DMS114 treated with DMSO at 0.1 percent for 48 hours (cell line): ENCODE measurements around the gene NET1.
A peak's percentile ranks its signal among the peaks of the same experiment; 100 is the strongest.
"Not testable (repeated sequence)": the region's sequence is repeated elsewhere in the genome, so short reads cannot be mapped to it uniquely, and the experiment has no call there.

Experiments used
- DNase-seq: peaks from one replicate; lab custom pipeline; 2025; ENCODE audit not compliant: unreplicated experiment; lab: John Stamatoyannopoulos, UW

The NET1 gene, protein sequence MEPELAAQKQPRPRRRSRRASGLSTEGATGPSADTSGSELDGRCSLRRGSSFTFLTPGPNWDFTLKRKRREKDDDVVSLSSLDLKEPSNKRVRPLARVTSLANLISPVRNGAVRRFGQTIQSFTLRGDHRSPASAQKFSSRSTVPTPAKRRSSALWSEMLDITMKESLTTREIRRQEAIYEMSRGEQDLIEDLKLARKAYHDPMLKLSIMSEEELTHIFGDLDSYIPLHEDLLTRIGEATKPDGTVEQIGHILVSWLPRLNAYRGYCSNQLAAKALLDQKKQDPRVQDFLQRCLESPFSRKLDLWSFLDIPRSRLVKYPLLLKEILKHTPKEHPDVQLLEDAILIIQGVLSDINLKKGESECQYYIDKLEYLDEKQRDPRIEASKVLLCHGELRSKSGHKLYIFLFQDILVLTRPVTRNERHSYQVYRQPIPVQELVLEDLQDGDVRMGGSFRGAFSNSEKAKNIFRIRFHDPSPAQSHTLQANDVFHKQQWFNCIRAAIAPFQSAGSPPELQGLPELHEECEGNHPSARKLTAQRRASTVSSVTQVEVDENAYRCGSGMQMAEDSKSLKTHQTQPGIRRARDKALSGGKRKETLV

DNA sequence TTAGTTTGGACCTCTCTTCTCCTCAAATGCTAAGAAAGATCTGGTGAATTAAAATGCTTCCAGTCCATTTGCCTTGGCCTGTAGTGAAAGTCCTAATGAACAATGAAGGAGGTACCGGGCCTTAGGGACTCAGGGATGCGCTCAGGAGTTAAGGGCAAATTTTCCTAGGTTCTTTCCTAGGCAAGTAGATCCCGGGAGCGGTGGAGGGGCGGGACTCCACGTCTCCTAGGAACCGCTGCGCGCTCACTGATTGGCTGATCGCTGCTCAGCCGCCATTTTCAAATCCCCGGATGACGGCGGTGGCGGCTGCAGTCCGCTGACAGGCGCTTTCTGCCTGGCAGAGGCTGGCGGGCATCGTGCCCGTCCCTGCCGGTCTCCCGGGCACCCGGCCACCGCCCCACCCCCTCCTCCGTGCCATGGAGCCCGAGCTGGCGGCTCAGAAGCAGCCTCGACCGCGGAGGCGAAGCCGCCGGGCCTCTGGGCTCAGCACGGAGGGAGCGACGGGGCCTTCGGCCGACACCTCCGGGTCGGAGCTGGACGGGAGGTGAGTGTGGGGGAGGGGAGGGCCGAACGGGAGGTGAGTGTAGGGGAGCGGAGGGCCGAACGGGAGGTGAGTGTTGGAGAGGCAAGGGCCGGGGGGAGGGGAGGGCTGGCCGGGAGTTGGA lies at the start of gene NET1:
TSS of gene NET1 (plus strand) at position 281 of the 665 bp plus-strand sequence. CDS start at position 417, 136 bp downstream.
- DNase-seq = peak; percentile 88

DNA sequence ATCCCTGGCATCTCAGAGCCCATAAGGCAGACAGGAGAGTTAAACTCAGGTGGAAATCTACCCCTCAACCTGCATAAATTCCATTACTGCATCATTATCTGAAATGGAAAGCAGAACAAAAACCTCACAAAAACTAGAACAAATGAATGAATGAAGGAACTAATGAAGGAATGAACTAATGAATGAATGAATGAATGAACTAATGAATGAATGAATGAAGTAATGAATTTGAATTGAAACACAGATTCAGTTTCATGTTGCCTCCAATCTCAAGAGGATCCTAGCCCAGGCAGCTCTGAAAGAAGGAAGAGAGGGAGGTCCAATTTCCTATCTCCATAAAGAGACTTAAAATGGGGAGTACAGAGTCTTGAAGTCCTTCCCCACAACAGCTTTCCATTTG lies 49.5 kb upstream of the NET1 start:
- no peak for DNase-seq

DNA sequence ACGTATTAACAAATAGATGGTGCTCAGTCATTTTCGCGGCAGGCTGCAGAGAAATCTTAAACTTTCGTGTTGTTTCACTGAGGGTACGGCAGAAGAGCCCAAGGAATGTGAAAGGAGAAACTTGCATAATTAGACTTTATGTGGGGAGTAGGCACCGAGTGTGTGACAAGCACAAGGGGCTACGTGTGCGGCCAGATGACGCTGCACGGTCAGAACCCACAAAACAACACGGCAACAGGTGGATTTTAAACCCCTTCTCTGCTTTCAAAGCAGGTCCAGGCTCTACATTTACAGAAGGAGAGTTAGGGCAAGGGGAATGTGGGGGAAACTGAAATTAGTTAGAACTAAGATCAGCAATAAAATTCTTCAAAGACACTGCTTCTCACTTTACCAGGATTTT lies 48.0 kb upstream of the NET1 start:
- DNase-seq = no peak

DNA sequence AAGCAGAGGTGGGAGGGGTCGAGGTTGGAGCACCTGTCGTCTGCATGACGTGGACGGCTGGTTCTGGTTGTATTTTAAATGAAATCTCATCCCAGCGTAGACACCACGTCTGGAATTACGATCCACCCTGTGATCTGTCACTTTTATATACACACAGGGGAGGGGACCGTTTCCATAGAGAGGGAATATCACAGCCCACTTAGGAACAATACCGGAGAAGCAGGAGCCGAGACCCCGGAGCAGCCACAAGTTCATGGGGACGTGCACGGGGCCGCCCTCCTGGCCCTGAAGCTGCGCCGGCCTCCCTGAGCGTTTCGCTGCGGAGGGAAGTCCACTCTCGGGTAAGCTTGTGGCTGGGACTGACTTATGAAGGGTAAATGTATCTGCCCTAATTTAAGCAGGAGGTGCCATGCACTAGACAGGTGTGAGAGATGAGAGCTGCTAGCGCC lies 47.4 kb upstream of the NET1 start, which contains the start of gene UCN3:
TSS of gene UCN3 (plus strand) at position 77 of the 449 bp plus-strand sequence. CDS start 8,755 bp downstream, outside the sequence.
- DNase-seq = no peak

DNA sequence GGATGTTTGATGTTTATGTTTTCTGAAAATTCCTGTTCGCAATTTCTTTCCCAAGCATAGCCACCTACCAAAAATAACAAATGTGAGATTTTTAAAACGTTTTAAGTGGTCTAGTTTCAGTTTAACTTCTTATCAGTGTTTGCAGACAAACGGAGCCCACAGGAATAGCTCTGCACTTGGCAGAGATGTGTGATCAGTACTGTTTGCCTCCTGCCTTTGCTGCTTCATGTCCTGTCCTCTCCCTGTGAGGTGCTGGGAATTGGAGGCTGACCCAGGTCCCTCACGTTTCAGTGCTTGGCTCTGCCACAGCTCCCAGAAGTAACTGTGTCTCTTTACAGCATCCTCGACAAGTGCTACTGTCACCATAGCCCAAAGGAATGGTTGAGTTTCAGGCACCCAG lies 46.4 kb upstream of the NET1 start:
- no peak for DNase-seq

DNA sequence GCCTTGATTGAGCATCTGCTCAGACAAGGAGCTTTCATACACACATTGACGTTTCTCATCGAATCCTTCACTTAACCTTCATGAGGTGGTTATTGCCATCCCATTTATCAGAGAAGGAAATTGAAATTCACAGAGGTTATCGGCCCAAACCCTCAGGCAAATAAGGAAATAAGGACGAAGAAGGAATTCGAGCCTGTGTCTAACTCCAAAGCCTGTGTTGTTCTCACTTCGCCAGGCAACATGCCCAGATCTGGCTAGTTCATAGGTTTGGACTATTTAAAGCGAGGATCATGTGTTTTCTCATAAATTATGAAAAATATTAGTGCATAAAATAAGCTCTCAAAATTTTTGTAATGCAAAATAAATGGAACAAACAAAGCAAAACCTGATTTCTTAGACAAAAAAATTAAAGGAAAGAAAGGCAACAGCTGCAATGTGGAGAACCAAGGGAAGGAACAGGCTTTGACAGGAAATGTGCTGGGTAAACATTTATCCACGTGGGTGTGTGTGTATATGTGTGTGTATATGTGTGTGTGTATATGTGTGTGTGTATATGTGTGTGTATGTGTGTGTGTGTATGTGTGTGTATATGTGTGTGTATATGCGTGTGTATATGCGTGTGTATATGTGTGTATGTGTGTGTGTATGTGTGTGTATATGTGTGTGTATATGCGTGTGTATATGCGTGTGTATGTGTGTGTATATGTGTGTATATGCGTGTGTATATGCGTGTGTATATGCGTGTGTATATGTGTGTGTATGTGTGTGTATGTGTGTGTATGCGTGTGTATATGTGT lies 42.8 kb upstream of the NET1 start:
- DNase-seq = no peak

DNA sequence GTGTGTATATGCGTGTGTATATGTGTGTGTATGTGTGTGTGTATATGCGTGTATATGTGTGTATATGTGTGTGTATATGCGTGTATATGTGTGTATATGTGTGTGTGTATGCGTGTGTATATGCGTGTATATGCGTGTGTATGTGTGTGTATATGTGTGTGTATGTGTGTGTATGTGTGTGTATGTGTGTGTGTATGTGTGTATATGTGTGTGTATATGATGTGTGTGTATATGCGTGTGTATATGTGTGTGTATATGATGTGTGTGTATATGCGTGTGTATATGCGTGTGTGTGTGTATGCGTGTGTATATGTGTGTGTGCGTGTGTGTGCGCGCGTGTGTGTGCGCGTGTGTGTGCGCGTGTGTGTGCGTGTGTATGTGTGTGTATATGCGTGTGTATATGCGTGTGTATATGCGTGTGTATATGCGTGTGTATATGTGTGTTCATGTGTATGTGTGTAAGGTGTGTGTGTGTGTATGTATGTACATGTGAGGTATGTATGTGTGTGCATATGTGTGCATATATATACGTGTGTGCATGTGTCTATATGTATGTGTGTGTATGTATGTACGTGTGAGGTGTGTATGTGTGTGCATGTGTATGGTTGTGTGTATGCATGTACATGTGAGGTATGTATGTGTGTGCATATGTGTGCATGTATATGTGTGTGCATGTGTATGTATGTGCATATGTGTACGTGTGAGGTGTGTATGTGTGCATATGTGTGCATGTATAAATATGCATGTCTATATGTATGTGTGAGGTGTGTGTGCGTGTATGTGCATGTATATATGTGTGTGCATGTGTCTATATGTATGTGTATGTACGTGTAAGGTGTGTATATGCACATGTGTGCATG lies 41.6 kb upstream of the NET1 start:
- DNase-seq = no peak

DNA sequence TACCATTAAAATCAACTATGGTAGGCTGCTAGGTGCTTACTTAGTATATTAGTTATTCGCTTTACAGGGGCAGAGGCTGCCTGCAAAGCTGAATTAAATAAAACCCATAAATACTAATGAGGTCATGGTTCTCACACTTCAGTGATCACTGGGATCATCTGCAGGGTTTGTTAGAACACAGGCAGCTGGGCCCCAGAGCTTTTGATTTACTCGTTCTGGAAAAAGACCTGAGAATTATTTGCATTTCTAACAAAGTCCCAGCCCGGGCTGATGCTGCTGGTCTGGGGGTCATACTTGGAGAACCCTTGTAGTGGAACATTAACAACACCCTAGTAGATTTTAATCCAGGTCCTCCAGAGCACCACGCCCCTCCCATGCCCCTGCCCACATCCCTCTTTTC lies 39.0 kb upstream of the NET1 start:
- no peak for DNase-seq

DNA sequence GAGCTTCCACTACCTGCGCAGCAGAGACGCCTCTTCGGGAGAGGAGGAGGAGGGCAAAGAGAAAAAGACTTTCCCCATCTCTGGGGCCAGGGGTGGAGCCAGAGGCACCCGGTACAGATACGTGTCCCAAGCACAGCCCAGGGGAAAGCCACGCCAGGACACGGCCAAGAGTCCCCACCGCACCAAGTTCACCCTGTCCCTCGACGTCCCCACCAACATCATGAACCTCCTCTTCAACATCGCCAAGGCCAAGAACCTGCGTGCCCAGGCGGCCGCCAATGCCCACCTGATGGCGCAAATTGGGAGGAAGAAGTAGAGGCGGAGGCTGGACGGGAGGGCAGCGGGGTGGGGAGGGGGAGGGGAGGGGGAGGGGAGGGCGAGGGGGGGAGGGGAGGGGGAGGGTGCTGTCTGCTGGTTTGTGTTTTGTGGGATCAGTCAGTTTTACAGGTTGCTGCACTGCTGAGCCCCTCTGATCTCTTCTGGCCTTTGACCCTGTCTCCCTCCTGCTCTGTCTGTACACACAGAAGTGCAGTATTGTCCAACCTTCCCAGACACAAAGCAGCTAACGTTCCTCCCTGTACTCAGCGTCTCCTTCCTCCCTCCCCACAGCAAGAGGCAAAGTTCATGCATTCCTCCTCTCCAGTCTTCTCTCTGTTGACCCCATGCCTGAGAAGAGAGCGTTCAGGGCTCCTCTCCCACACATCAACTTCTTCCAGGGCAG lies 38.3 kb upstream of the NET1 start:
- DNase-seq = no peak

DNA sequence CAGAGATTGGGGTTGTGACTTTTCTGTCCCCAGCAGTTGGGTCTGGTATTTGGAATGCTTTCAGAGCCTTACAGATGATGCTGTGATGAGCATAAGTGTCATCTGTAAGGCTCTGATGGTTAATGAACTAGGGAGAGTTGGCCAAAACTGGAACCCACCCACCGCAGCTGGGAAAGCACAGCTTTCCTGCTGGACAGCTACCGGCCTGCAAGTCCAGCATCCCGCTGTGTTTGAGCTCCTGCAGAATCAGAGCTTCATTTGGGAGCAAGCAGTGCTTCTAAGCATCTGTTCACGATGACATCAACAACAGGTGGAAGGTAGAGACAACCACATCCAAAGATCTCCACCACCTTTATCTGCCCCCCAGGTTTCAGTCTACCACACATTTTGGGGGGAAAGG lies 35.9 kb upstream of the NET1 start:
- no peak for DNase-seq

DNA sequence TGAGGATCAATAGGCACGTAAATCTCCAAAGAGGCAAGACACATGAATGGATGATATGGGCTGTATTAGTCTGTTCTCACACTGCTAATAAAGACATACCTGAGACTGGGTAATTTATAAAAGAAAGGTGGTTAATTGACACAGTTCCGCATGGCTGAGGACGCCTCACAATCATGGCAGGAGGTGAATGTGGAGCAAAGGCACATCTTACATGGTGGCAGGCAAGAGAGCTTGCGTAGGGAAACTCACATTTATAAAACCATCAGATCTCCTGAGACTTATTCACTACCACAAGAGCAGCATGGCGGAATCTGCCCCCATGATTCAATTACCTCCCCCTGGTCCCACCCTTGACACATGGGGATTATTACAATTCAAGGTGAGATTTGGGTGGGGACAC lies 33.2 kb upstream of the NET1 start:
- not testable (repeated sequence) for DNase-seq

DNA sequence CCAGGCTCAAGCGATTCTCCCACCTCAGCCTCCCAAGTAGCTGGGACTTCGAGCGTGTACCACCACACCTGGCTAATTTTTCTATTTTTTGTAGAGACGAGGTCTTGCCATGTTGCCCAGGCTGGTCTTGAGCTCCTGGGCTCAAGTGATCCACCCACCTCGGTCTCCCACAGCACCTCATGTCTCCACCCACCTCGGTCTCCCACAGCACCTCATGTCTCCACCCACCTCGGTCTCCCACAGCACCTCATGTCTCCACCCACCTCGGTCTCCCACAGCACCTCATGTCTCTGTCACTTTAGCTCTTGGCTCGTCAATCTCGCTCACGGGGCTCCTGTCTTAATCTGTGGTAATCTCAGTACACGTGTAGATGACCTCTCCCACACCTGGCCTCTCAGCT lies 32.0 kb upstream of the NET1 start:
- not testable (repeated sequence) for DNase-seq

DNA sequence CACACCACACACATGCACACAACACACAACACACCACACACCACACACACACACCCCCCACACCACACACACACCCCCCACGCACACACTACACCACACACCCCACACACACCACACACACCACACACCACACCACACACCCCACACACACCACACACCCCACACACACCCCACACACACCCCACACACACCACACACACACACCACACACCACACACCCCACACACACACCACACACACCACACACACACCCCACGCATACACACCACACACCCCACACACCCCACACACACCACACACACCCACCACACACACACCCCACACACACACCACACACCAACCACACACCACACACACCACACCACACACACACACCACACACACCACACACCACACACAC lies 31.2 kb upstream of the NET1 start:
- DNase-seq = no peak

DNA sequence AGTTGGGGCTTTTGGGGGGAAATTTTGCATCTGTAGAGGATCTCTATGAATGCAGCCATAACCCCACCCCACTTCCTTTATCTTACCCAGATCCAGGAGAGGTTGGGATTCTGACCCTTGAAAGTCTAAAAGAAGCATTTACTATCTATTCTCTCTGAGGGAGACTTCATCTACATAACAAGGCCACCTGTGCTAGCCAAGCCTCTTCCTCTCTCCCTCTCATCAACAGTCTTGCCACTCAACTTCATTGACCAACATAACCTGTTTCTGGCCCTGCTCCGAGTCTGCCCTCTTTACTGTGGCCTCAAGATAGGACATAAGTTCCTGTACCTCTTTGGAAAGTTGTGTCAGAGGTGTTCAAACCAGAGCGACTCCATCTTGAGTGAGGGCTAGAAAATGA lies 27.1 kb upstream of the NET1 start:
- DNase-seq = no peak

DNA sequence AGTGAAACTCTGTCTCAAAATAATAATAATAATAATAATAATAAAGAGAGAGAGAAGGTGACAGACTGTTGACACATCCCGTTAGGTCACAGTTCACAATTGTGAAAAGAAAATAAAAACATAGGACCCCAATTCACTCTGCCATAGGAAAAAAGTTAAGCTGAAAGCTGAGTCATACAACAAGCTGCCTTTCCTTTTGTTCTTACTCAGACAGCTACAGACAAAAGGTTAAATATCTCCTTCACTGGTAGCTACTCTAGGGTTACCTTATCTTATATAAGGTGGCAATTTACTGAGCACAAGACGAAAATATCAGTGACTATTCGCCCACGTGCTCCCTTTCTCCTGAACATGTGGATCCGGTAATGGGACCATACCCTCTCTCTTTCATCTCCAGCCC lies 25.2 kb upstream of the NET1 start:
- DNase-seq = no peak

DNA sequence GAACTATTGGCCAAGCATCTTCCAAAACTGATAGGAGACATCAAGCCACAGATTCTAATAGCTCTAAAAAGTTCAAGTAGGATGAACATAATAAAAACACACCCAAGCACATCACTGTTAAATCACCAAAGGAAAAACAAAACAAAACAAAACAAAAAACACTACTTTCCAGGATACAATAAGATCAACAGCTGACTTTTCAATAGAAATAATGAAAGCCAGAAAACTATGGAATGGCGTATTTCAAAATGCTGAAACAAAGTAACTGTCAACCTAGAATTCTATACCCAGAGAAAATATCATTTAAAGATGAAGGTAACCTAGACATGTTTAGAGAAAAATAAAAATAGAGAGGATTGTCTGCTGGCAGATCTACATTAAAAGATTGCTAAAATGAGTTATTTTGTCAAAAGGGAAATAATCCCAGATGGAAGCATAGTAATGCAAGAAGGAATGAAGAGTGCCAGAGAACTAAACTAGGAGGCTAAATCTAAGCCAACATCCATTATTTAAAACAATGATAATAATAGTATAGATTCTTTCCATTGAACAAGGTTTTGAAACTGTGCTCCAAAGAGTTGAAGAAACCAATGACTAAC lies 21.7 kb upstream of the NET1 start:
- no peak for DNase-seq

DNA sequence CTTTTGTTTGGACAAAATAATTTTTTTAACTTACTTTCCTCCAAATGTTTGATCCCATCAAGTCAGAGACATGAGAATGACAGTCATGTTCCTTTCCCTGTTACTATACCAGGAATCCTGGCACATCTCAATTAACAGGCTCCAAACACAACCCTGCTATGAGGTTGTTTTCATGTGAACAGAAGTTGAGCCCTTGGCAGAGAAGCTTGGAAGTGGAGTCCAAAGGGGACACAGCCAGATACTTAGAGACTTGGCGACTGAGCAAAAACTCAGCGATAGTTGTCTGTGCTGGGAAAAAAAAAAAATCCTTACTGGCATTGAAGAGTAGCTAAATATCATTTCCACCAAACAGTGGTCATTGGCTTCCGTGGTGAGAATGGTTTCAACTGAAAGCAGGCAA lies 20.6 kb upstream of the NET1 start:
- DNase-seq = no peak

DNA sequence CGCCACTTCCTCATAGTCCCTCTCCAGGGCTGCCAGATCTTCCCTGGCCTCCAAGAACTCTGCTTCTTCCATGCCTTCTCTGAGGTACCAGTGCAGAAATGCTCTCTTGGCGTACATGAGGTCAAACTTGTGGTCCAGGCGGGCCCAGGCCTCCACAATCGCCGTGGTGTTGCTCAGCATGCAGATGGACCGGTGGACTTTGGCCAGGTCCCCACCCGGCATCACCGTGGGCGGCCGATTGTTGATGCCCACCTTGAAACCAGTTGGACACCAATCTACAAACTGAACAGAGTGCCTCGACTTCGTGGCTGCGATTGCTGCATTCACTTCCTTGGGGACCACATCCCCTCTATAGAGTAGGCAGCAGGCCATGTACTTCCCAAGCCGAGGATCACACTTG lies 18.8 kb upstream of the NET1 start:
- DNase-seq = no peak

DNA sequence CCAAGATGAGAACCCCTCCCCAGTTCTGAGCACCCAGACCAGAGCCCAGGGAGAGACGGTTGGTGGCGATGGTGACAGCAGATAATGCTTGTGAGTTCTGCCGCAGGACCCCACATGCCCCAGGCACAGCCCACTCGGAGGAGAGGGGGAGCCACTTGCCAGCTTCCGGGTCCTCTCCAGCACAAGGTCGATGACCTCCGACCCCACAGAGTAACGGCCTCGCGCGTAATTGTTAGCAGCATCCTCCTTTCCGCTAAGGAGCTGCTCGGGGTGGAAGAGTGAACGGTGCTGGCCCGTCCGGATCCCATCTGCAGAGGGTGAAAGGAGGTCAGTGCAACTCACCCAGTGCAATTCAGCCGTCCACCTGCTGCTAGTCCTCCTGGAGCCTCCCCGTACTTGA lies 17.2 kb upstream of the NET1 start:
- DNase-seq = no peak
